Measurements from ENCODE around the gene ZNF580. TPM values are rescaled to one million over a fixed set of nuclear protein-coding genes. Genes with fewer than 3 reads are reported as not detected.
A peak's percentile ranks its signal among the peaks of the same experiment; 100 is the strongest.

ZNF580 gene
- polyA plus RNA-seq, 12 donors, result 14.0 to 42.9 (median 18.9) TPM; not detected in 1

DNA sequence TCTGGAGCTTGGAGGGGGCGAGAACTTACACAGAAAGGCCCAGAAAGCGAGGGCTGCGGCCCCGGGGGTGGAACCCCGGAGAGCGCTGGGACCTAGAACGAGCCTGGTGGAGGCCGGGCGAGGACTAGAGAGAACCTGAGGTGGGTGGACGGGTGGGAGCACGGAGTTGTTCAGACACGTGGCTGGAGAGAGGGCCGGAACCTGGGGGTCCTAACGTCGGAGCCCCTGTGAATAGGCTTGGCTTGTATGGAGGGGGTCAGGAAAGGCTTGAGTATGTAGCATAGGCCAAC, 3.0 kb downstream of the ZNF580 start:
- no peak for DNase-seq

DNA sequence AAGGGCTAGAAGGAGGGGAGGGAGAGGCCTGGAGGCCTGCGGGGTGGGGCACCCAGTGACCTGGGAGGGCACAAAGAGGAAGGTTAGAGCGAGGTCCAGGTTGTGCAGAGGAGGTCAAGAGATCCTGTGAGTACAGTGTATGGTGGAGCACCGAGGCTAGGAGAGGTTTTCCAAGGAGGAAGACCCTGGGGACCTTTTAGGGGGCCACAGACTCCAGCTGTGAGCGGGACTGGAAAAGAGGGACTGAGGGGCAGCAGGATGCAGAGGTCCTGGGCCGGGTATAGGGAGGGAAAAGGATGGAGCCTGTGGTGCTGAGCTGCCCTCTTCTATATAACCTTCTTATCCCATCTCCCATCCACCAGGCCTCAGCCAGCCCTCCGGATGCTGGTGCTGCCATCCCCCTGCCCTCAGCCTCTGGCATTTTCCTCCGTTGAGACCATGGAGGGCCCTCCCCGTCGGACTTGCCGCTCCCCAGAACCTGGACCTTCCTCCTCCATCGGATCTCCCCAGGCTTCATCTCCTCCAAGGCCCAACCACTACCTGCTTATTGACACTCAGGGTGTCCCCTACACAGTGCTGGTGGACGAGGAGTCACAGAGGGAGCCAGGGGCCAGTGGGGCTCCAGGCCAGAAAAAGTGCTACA, 3.5 kb downstream of the ZNF580 start:
- DNase-seq, result no peak

DNA sequence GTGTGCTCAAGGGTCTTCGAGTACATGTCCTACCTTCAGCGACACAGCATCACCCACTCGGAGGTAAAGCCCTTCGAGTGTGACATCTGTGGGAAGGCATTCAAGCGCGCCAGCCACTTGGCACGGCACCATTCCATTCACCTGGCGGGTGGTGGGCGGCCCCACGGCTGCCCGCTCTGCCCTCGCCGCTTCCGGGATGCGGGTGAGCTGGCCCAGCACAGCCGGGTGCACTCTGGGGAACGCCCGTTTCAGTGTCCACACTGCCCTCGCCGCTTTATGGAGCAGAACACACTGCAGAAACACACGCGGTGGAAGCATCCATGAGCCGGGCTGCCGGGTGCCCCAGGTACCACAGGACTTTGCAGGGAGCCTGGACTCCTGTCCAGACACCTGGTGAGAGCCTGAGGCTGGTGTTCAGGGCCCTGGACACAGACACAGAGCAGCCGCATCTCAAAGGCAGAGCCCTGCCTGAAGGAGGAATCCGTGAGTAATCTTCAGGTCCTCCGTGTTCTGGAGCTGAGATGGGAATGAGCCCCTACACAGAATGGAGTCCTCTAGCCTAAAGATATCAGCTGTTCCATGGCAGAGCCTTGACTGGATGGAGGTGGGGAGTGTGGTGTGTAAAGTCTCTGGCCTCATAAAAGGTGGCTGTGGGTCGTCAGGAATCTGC, 4.2 kb downstream of the ZNF580 start:
- DNase-seq, result no peak

DNA sequence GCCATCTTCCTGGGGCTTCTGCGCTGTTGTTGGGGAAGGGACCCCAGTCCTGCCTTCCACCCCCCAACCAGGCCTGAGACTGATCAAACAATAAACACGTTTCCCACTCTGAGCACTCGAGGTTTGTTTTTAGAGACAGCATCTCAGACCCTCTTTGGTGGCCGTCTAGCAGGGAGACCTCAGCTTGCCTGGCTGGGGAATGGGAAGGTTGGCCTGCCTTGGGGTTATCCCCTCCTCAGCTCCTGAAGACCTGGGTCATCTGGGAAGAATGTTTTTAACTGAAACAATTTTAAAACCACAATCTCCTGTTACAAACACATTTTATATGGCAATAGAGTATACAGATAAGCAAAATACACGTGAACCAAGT, 4.7 kb downstream of the ZNF580 start:
- DNase-seq, result no peak

DNA sequence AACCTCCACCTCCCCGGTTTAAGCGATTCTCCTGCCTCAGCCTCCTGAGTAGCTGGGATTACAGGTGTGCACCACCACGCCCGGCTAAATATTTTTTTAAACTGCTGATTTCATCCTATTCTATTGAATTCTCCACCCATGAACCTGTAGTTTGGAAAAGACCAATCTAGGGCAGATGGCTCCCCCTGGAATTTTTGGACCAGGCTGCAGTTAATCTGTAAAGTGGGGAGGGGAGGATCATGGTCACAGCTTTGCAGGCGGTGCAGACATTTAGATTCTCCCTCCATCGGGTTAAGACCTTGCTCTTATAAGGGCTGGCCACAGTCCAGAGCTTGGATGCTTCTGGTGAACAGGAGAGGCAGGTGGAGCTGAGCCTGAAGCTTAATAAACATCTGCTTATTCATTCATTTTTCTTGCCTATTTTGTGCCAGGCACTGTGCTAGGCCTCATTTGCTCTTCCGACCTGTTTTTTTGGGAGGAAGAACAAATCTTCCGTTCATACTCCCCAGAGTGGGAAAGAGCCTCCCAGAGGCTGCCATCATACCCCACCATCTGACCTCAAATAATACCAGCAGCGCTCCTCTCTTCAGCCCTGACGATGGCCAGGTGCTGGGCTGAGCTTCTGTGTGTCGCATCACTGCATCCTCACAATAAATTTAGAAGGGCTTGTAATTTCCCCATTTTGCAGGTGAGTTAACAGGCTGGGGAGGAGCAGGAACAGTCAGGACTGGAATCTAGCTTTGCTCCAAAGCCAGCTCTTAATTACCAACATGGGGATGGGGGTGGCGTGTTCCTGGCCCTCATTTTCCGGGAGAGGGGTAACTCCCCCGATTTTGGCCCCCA, 6.3 kb downstream of the ZNF580 start:
- DNase-seq, result no peak

DNA sequence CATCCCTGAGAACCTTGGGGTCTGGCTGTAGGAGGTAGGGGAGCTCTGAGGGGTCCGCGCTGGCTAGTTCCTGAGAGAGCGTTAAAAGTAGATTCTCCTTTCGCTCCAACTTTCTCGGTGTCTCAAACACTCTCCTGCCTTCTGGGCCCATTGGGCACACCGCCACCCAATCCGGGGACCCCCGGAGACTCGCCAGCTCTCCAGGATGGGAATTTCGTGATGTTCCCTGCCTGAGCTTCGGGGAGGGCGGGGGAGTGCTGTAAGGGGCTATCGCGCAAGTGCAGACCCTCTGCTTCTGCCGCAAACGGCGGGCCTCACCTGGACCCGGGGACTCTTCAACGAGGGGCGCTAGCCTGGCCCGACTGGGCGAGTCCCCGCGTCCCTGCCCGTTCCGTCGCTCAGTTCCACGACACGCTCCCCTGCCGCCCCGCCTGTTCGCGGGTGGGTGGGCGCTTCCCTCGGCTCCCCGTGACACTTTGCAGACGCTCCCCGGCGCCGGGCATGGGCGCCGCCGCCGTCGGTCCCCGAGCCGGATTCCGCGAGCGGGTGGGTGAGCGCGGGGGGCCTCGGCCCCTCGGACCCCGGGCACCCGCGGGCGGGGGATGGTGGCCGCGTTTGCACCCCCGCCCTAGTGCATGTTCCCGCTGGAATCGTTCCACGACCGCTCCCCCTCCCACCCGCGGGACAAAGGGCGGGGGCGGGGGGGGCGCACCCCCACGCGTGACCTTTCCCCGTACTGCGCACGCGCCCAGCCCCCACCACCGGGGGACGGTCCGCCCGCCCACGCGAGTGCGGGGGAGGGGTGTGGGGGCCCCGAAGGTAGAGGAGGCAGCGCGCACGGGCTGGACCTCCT, 7.2 kb downstream of the ZNF580 start, which contains the start of gene CCDC106:
CCDC106 (plus strand) TSS at position 481 of the 853 bp plus-strand sequence. CDS start 835 bp downstream, outside the sequence.
- peak; percentile 80 for DNase-seq

DNA sequence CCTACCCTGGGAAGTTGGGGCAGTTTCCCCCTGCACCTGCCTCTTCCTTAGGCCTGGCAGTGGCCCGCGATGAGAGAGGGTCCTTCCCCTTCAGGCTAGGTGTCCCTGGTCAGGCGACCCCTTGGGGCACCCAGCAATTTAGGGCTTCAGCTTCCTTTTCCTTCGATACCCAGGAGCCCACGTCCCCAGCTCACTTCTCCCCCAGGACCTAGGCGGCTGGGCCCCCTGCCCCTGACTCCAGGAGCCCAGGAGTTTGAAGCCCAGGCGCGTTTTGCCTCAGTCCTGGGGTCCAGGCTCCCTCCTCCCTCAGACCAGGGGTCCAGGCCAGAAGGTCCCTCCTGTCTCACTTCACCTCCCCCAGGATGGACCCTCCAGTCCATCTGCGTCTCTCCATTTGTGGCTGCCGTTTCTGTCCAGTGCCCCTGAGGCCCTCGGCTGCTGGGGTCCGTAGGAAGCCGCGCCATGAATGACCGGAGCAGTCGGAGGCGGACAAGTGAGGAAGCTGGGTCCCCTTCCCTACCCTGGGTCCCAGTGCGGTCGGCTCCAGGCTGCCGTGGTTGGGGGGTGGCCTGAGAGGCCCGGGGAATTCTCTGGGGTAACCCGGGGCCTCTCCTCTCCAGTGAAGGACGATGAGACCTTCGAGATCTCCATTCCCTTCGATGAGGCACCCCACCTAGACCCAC, 7.9 kb downstream of the ZNF580 start:
- DNase-seq, result no peak

DNA sequence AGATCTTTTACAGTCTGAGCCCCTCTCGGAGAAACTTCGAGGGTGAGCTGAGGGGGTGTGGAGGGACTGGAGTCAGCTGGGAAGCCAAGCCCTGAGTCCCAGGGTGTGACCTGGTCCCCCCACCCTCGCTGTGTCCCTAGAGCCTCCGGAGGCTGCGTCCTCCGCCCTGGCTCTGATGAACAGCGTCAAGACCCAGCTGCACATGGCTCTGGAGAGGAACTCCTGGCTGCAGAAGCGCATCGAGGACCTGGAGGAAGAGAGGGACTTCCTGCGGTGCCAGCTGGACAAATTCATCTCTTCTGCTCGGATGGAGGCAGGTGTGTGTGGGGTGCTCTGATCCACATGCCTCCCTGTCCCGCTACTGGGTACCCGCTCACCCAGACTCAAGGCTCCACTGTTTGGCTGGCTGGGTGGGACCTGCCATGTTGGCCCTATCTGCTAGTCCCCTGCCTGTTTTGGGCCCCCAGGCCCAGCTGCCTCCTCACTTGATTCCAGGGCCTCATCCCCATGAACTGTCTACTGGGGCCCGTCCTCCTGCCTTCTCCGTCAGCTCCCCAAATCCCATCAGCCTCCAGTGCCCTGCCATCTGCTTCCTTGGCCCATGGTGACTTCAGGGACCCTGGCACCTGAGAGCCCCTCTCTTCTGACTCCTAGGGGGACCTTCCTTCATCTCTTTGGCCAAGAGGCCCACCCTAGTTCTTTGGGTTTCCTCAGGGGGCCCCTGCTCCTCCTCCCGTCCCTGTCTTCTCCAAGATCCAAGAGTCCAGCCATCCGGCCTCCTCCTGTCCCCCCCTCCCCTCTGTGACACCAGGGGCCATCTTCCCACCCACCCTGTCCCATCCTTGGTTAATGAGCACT, 8.7 kb downstream of the ZNF580 start:
- DNase-seq, result no peak

DNA sequence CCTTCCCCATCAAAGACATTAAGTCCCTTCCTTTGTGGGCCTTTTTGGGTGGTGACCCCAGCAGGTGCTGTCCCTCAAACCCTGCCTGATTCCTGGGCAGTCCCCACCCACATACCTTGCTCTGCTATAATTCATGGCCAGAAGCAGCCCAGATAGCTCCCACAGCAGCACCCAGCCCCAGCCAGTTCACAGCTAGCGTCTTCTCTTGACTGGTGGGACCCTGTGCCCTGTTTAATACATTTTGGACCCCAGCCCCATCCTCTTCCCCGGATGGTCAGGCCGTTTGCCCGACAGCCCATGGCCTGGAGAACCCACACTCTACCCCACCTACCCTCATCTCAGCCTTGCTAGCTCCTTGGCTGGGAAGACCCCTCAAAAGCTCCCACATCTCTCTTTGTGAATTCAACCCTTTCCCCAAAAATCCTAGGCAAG, 9.3 kb downstream of the ZNF580 start:
- DNase-seq, result no peak

DNA sequence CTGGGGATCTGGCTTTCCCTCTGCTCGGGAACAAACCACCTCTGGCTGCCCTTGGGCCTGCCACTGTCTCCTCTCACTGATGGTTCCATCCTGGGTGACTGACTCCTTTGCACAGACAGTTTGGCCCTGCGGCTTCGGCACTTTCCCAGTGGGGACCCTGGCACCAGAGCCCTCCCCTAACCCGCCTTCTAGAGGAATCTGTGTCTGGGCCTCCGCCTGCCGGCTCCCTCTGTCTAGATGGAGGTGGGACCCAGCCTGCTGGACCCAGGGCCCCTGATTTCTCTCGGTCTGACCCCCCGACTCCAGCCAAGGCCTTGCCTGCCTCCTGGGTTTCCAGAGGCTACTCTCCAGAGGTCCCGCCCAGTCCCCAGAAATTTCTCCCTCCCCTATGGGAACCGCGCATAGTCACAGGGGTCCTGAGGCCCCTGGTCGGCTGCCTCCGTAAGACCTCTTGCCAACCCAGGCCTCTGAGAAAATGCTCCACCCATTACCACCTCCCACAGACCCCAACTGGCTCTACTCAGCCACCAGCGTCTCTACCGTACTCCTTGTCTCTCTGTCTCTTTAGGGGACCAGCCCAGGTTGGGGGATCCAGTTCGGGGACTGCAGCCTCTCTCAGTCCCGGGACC, 9.9 kb downstream of the ZNF580 start:
- DNase-seq, result no peak

DNA sequence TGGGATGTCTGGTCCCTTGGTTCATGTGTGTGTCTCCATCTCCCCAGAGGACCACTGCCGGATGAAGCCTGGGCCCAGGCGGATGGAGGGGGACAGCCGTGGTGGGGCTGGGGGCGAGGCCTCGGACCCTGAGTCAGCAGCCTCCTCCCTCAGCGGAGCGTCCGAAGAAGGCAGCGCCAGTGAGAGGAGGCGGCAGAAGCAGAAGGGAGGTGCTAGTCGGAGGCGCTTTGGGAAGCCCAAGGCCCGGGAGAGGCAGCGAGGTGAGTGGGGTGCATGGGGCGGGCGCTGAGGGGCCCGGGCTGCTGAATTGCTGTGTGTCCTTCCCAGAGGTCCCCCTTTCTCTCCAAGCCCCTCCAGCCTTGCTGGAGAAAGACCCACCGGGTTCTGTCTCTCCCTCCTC, 10.4 kb downstream of the ZNF580 start:
- no peak for DNase-seq

DNA sequence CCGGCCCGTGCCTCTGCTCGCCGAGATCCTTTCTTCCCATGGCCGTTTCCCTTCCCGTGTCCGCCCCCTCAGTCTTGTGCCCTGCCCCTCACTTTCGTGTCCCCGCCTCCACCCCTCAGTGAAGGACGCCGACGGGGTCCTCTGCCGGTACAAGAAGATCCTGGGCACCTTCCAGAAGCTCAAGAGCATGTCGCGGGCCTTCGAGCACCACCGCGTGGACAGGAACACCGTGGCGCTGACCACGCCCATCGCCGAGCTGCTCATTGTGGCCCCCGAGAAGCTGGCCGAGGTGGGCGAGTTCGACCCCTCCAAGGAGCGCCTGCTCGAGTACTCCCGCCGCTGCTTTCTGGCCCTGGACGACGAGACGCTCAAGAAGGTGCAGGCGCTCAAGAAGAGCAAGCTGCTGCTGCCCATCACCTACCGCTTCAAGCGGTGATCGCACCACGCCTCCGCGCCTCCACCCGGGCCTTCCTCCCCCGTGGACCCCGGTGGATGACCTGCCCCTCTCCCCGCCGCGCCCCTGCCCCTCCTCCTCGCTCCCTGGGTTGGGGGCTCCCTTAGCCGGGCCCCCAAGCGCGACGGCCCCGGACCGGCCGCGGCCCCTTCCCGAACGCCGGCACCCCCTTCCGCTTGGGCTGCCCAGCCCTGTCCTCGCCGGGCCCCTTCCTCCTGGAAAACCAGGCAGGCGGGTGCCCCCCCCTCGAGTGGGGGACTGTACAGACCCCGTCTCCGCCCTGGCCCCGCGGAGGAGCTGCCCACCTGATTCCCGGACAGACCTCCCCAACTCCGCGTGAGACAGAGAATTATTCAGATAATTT, 11.7 kb downstream of the ZNF580 start:
- DNase-seq, result no peak

DNA sequence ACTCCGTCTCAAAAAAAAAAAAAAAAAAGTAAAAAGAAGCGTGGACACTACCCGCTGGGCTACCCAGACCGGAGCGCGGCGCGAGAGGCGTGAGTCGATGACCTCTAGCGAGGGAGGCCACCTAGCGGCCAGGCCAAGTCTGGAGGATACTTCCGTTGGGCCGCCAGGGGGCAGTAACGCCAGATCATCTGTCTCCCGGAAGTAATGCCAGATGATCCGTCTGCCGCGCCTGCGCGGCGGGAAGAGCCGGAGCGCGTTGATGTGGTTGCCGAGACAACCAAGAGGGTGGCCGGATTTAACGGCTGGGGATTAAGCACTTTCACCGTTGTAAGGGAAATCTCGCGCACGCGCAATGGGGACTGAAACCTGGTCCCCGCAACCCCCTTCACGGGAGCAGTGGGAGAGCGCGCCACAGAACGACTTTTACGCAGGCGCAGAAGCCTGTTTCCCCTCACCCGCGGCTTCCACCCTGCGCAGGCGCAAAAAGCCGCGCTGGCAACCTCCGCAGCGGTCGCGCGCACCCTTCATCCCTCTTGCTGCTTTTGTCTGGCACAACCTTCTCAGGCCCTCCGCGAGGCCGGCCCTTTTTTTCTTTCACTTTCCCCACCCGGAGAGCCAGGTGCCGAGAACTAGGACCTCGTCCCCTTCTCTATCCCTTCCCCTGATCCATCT, 13.0 kb downstream of the ZNF580 start:
- DNase-seq, result peak; percentile 100

DNA sequence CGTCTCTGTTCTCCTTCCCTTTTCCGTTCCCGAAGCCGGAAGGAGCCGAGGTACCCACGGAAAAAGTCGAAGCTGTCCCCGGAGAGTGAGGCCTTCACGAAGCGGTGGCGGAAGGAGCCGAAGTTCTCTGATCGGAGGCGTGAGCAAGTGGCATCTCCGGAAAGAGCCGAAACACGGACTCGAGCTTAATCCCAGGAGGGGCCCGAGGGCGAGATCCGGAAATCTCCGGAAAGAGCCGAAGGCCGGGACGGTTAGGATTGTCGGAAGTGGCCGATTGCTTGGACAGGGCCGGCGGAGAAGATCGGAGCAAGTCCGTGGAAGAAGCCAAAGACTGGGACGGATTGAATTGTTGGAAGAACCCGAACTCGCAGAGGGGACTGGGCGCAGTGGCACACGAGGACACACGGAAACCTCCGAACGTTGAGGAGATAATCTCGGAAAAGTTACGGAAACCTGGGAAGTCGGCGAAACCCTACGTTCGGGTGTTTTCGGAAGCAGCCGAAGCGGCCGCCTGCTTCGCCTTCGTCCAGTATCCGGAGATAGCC, 13.6 kb downstream of the ZNF580 start:
- DNase-seq, result peak; percentile 100

DNA sequence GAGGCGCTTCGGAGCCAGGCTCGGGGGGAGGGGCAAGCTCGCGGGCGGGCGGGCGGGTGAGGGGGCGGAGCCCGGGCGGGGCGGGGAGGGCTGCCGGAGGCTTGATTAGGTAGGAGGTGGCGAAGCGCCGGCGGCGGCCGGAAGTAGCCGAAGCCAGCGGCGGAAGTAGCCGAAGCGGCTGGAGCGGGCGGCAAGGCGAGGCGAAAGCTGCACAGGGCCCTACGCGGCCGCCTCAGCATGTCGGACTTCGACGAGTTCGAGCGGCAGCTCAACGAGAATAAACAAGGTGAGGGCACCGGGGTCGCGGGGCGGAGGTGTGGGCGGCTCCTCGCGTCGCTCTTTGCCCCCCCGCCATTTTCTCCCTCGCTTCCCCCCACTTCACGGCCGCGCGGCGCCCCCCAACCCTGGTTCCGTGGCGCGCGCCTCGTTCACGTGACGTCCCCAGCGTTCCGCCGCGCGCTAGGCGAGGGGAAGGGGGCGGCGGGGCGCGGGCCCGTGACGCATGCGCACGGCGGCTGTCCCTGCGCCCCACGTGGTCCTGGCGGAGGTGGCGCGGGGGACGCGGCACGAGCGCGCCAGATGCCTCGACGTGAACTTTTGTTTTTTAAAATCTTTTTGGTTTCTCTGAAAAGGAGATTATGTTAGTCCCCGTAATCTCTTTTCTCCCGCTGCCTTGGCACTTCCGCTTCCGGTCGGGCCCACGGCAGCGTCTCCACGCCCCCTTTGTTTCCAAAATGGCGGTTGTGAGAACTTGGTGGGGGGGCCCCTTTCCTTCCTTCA, 14.3 kb downstream of the ZNF580 start, which contains the start of gene U2AF2:
U2AF2 (plus strand) TSS at position 168 of the 780 bp plus-strand sequence; CDS start at position 238, 70 bp downstream.
- peak; percentile 81 for DNase-seq

DNA sequence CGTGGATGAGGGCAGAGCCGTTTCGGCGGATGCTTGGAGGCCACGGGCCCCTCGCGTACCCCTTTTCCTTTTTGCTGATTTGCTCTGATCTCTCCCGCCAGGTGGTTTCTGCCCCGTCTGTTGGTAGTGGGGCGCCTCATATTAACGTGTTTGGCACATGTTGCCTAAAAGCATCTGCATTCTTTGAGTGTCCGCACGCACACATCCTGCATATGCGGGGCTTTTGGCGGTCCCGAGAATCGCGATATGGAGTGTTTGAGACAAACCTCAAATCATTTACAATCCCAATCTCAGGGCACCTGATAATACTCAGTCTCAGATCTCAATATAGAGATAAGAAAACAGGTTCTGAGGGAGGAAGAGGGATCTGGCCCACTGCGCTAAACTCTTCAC, 14.8 kb downstream of the ZNF580 start:
- no peak for DNase-seq

DNA sequence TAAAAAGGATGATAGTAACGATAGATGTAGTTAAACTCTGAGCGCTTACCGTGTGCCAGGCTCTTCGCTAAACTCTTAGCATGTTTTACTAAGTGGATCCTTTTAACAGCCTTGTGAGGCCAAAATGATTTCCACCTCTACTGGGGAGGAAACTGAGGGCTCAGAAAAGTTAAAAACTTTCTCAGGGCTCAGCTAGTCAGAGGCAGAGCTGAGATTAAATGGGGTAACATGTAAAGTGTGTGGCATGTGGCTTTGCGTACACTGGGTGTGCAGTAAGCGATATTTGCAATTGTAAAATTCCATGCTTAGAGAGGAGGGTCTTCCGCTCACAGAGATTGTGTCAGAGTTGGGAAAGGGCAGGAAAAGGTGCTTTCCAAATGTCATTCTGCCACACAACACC, 15.8 kb downstream of the ZNF580 start:
- DNase-seq, result no peak

All from muscle of arm (tissue), 12 donors.